ENCODE measurements around the gene GAST. TPM values are rescaled to one million over a fixed set of nuclear protein-coding genes. Genes with fewer than 3 reads are reported as not detected.

Gene GAST
- total RNA-seq, 1 experiment from 2014 or later: not detected

- no peak for DNase-seq (ENCODE audit: low read depth)
These were observed 4.1 kb upstream of the GAST start for GRCh38 chr17:41707803-41708669.

GRCh38 chr17:41710472-41711090, 1.6 kb upstream of the GAST start:
- DNase-seq (ENCODE audit: low read depth): peak; percentile 82

GRCh38 chr17:41717408-41718286, 5.5 kb downstream of the GAST start:
- DNase-seq (ENCODE audit: low read depth): no peak

GRCh38 chr17:41718287-41718645, 6.1 kb downstream of the GAST start:
- DNase-seq (ENCODE audit: low read depth): no peak

- DNase-seq (ENCODE audit: low read depth): no peak
These were observed 10.1 kb downstream of the GAST start for GRCh38 chr17:41722231-41722630.

GRCh38 chr17:41723801-41724475, 11.8 kb downstream of the GAST start:
- DNase-seq (ENCODE audit: low read depth): no peak

GRCh38 chr17:41724476-41725050, 12.4 kb downstream of the GAST start:
- DNase-seq (ENCODE audit: low read depth): no peak

- no peak for DNase-seq (ENCODE audit: low read depth)
These were observed 13.0 kb downstream of the GAST start for GRCh38 chr17:41725134-41725533.

- DNase-seq (ENCODE audit: low read depth): no peak
These were observed 15.9 kb downstream of the GAST start for GRCh38 chr17:41728056-41728455.

- DNase-seq (ENCODE audit: low read depth): no peak
These were observed 18.3 kb downstream of the GAST start for GRCh38 chr17:41730479-41730878.

GRCh38 chr17:41731836-41732235, 19.7 kb downstream of the GAST start:
- DNase-seq (ENCODE audit: low read depth): no peak

- no peak for DNase-seq (ENCODE audit: low read depth)
These were observed 21.4 kb downstream of the GAST start for GRCh38 chr17:41733348-41734138.

- DNase-seq (ENCODE audit: low read depth): no peak
These were observed 22.2 kb downstream of the GAST start, which contains the start of gene HAP1 for GRCh38 chr17:41734139-41734948. Gene HAP1, minus strand, starts transcription at chr17:41734643. Its CDS starts 9 bp downstream, at chr17:41734634.

- no peak for DNase-seq (ENCODE audit: low read depth)
These were observed 22.8 kb downstream of the GAST start for GRCh38 chr17:41734949-41735313.

GRCh38 chr17:41735744-41736143, 23.6 kb downstream of the GAST start:
- DNase-seq (ENCODE audit: low read depth): no peak

- DNase-seq (ENCODE audit: low read depth): no peak
These were observed 25.0 kb downstream of the GAST start for GRCh38 chr17:41736983-41737679.

GRCh38 chr17:41737680-41738023, 25.5 kb downstream of the GAST start:
- no peak for DNase-seq (ENCODE audit: low read depth)

GRCh38 chr17:41738077-41738800, 26.1 kb downstream of the GAST start:
- peak; percentile 61 for DNase-seq (ENCODE audit: low read depth)

Data from LHCN-M2 (cell line).